ENCODE measurements around the gene COL8A2.

DNA sequence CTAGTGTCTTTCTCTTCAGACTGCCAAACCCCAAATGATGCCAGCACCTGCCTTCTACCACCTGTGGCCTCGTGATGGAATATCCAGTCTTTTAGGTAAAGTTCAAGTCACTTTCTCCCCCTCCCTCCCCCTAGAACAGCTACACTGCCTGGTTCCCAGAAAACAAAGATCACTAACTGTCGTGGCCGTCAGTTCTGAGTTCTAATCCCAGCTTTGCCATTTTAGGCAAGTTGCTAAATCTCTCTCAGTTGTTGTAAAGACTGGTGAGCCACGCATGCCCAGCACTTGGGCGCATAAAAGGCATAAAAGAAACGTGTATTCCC, 24.9 kb upstream of the COL8A2 start:
- TF ChIP-seq, protein P1, sequence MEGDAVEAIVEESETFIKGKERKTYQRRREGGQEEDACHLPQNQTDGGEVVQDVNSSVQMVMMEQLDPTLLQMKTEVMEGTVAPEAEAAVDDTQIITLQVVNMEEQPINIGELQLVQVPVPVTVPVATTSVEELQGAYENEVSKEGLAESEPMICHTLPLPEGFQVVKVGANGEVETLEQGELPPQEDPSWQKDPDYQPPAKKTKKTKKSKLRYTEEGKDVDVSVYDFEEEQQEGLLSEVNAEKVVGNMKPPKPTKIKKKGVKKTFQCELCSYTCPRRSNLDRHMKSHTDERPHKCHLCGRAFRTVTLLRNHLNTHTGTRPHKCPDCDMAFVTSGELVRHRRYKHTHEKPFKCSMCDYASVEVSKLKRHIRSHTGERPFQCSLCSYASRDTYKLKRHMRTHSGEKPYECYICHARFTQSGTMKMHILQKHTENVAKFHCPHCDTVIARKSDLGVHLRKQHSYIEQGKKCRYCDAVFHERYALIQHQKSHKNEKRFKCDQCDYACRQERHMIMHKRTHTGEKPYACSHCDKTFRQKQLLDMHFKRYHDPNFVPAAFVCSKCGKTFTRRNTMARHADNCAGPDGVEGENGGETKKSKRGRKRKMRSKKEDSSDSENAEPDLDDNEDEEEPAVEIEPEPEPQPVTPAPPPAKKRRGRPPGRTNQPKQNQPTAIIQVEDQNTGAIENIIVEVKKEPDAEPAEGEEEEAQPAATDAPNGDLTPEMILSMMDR (IDR thresholded peaks at IDR 0.05; ENCODE audit: low read length): no peak
- no peak for TF ChIP-seq EZH2 (IDR thresholded peaks at IDR 0.05; ENCODE audit: borderline replicate concordance, low read length)

Measured in OCI-LY1 (cell line).